ENCODE measurements around the gene NEK3.

- no peak for TF ChIP-seq POLR2AphosphoS5 (IDR thresholded peaks at IDR 0.05)
- no peak for TF ChIP-seq CTCF (IDR thresholded peaks at IDR 0.05)
- no peak for TF ChIP-seq POLR2A (IDR thresholded peaks at IDR 0.05)
- no peak for TF ChIP-seq EP300 (IDR thresholded peaks at IDR 0.05)
These were observed 67.3 kb downstream of the NEK3 start for GRCh38 chr13:52092087-52092486.
